Endothelial cell of umbilical vein (primary cell): Measurements from ENCODE around the gene CCR8. TPM values are rescaled to one million over a fixed set of nuclear protein-coding genes. Genes with fewer than 3 reads are reported as not detected.

Experiments
- BruUV-seq: library from RNA; stranded (reverse); fragments of 400-500 nt; replicated peaks from 2 replicates; lab custom pipeline; 2021; lab: Mats Ljungman, UMichigan
- CTCF ChIA-PET: fragments of 300-600, 350-600 bp; sonication (Branson Sonifier 250); formaldehyde crosslinking; loops from one replicate; lab custom pipeline; 2021; ENCODE audit warnings: antibody characterized with exemption, inconsistent platforms; lab: Charles Lee
- POLR2A ChIA-PET: fragments of 300-600, 350-600 bp; sonication (Branson Sonifier 250); formaldehyde crosslinking; loops from one replicate; lab custom pipeline; 2021; ENCODE audit warnings: antibody characterized with exemption, inconsistent platforms; lab: Charles Lee
- DNase-seq: peaks from one replicate; pipeline ENCODE4 v3.0.0-alpha.2; 2011; ENCODE audit warnings: low read depth, low spot score
- FAIRE-seq: peaks from 2 replicates; lab custom pipeline; 2011; peaks lifted over from hg19 to GRCh38; lab: Jason Lieb, UNC
- H2AFZ ChIP-seq: 2 replicates; pipeline ENCODE4 v1.6.0; 2012; ENCODE audit warnings: low read depth, low read length, control low read depth, inconsistent platforms
- H3K27ac ChIP-seq: 2 replicates; pipeline ENCODE4 v1.5.1; 2011; ENCODE audit warnings: low read depth, mild to moderate bottlenecking, control low read depth, low read length, moderate library complexity; ENCODE audit not compliant: insufficient read depth
- H3K27me3 ChIP-seq, 2 experiments: 2 replicates each; pipeline versions ENCODE4 v1.6.0 to v1.6.1; 2011; ENCODE audit warnings: low read length in 2 of 2, mixed read lengths in 1 of 2; ENCODE audit not compliant: control insufficient read depth in 2 of 2, insufficient read depth in 2 of 2
- H3K36me3 ChIP-seq, 2 experiments: 2 replicates in 1 of 2; 3 replicates in 1 of 2; pipeline ENCODE4 v1.5.1; 2011; ENCODE audit warnings: low read length in 2 of 2, mild to moderate bottlenecking in 1 of 2, moderate library complexity in 1 of 2; ENCODE audit not compliant: control insufficient read depth in 2 of 2, insufficient read depth in 2 of 2; ENCODE audit errors: extremely low read depth in 1 of 2
- H3K4me1 ChIP-seq: 3 replicates; pipeline ENCODE4 v1.5.1; 2011; ENCODE audit warnings: mild to moderate bottlenecking, low read length; ENCODE audit not compliant: control insufficient read depth, insufficient read depth; ENCODE audit errors: extremely low read depth
- H3K4me2 ChIP-seq: 2 replicates; pipeline ENCODE4 v1.6.1; 2011; ENCODE audit warnings: low read length, control low read depth, mixed read lengths; ENCODE audit not compliant: insufficient read depth
- H3K4me3 ChIP-seq, 3 experiments: fragments of 200-600 bp in 1 of 3; sonication (generic), shearing (Covaris generic) in 1 of 3; replicated peaks in 1 of 3; 2 replicates each; pipeline ENCODE4 v1.5.1; 2011 to 2016; ENCODE audit warnings: control low read depth in 3 of 3, low read length in 3 of 3, mild to moderate bottlenecking in 2 of 3, inconsistent platforms in 1 of 3, low read depth in 1 of 3, moderate library complexity in 1 of 3; ENCODE audit not compliant: insufficient read depth in 1 of 3
- H3K79me2 ChIP-seq: 2 replicates; pipeline ENCODE4 v1.6.0; 2012; ENCODE audit warnings: low read length, inconsistent platforms; ENCODE audit not compliant: control insufficient read depth, insufficient read depth
- H3K9ac ChIP-seq: replicated peaks from 2 replicates; pipeline ENCODE3; 2011; ENCODE audit warnings: low read length, control low read depth; ENCODE audit not compliant: insufficient read depth; ENCODE audit errors: extremely low read depth
- H3K9me1 ChIP-seq: replicated peaks from 3 replicates; pipeline ENCODE4 v1.6.0; 2011; ENCODE audit warnings: mild to moderate bottlenecking, low read length; ENCODE audit not compliant: control insufficient read depth, insufficient read depth; ENCODE audit errors: extremely low read depth
- H3K9me3 ChIP-seq: replicated peaks from 2 replicates; pipeline ENCODE4 v1.5.1; 2012; ENCODE audit warnings: low read length, inconsistent platforms; ENCODE audit not compliant: control insufficient read depth, insufficient read depth
- H4K20me1 ChIP-seq: replicated peaks from 2 replicates; pipeline ENCODE3; 2011; ENCODE audit warnings: mild to moderate bottlenecking, low read length; ENCODE audit not compliant: control insufficient read depth, insufficient read depth; ENCODE audit errors: extremely low read depth
- EZH2 ChIP-seq: IDR thresholded peaks from 2 replicates; pipeline ENCODE4 v1.6.1; 2012; ENCODE audit warnings: borderline replicate concordance, low read depth, mild to moderate bottlenecking, moderate library complexity, low read length, inconsistent platforms; ENCODE audit not compliant: severe bottlenecking
- FOS ChIP-seq: IDR thresholded peaks from 2 replicates; pipeline ENCODE4 v1.6.1; 2011; ENCODE audit warnings: mild to moderate bottlenecking, low read length, moderate library complexity, borderline replicate concordance; ENCODE audit not compliant: insufficient read depth
- GATA2 ChIP-seq: IDR thresholded peaks from 2 replicates; pipeline ENCODE4 v1.7.0; 2011; ENCODE audit warnings: low read depth, mild to moderate bottlenecking, moderate library complexity, mixed read lengths, low read length; ENCODE audit not compliant: insufficient read length, insufficient read depth
- JUN ChIP-seq: IDR thresholded peaks from 2 replicates; pipeline ENCODE4 v1.6.1; 2011; ENCODE audit warnings: borderline replicate concordance, low read depth; ENCODE audit not compliant: insufficient read length, insufficient read depth
- MYC ChIP-seq: IDR thresholded peaks from one replicate; pipeline ENCODE4 v1.6.1; 2011; ENCODE audit warnings: mild to moderate bottlenecking, low read depth, low read length
- POLR2A ChIP-seq: IDR thresholded peaks from 2 replicates; pipeline ENCODE4 v1.6.1; 2012; ENCODE audit warnings: low read depth, mild to moderate bottlenecking, control low read depth, low read length
- POLR2AphosphoS5 ChIP-seq: IDR thresholded peaks from 2 replicates; pipeline ENCODE4 v1.6.1; 2012; ENCODE audit warnings: low read depth, mild to moderate bottlenecking, control low read depth, low read length, moderate library complexity; ENCODE audit not compliant: insufficient read depth
- dilution Hi-C: fragments of 300-500 bp; cut with MboI; formaldehyde crosslinking; loops from one replicate; pipeline ENCODE4 v1.15.0; 2019; ENCODE audit warnings: low sequenced_read_pairs; ENCODE audit not compliant: extremely low pct_ligation_motif_present
- intact Hi-C: fragments of 100-400 bp; cut with micrococcal nuclease; formaldehyde crosslinking; loops from one replicate; pipeline ENCODE4 v1.10.0; 2022
- polyA plus RNA-seq, 4 experiments: library from polyadenylated mRNA; depleted of rRNA in 3 of 4; stranded (reverse) in 3 of 4; unstranded in 1 of 4; fragments of >200 nt; gene quantifications; 2 replicates each; pipeline versions ENCODE4 v1.2.1 to v1.2.3, GENCODE V29; 2011 to 2012; ENCODE audit warnings: missing spikeins in 1 of 4
- total RNA-seq: library from RNA; stranded (reverse); gene quantifications from 2 replicates; pipeline ENCODE4 v1.2.3, GENCODE V29; 2021
- TF ChIP-seq, protein P1 (sequence below): IDR thresholded peaks from 2 replicates; pipeline ENCODE4 v1.6.1; 2011; ENCODE audit not compliant: insufficient read depth, insufficient read length
- TF ChIP-seq, protein P2 (sequence below), 2 donors: IDR thresholded peaks; 1 replicate in 1 of 2; 2 replicates in 1 of 2; pipeline ENCODE4 v1.5.1; 2011; ENCODE audit warnings: low read length in 2 of 2, mild to moderate bottlenecking in 2 of 2, moderate library complexity in 2 of 2, control low read depth in 1 of 2, inconsistent platforms in 1 of 2, low read depth in 1 of 2; ENCODE audit not compliant: insufficient read depth in 1 of 2; ENCODE audit errors: extremely low read depth in 1 of 2

The CCR8 gene
- total and polyA plus RNA-seq, 2 donors (not counting 3 experiments of a cell fraction or from before 2014, with no cell fraction given): not detected

DNA sequence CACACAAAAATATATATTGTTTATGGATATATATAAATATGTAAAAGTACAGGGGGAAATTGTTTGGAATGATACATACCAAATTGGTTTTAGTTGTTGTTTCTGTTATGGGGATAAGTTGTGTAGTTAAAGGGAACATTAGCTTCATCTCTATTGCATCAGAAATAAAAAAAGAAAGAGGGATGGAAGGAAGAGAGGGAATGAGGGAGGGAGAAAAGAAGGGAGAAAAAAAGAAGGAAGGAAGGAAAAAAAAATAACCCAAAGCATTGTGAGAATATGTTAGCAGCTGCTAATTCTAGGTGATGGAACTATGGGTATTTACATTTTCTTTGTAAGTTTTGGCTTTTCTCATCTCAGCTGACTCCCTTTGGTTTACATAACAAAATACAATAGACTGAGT lies 1.3 kb downstream of the CCR8 start:
- Histone ChIP-seq H3K4me3 (no peak overlapping the region), H3K9ac (no peak overlapping the region), H3K36me3 (no peaks in the 10 kb centered on the region), H3K79me2 (no peaks in the 10 kb centered on the region), H3K4me1 (no peaks in the 10 kb centered on the region), H2AFZ (no peak overlapping the region), H4K20me1 (no peaks in the 10 kb centered on the region), H3K27me3 (peaks cover 3 to 6% of the 10 kb centered on the region in 2 experiments), H3K9me1 (no peaks in the 10 kb centered on the region), H3K4me2 (no peak overlapping the region), H3K27ac (no peak overlapping the region), H3K9me3 (no peaks in the 10 kb centered on the region)
- no TSS peak for BruUV-seq
- POLR2A ChIA-PET: no interaction called here
- dilution Hi-C loops (no loop called here), intact Hi-C loops (no loop called here)
- CTCF ChIA-PET: no interaction called here
- DNase-seq (no peak), FAIRE-seq (no peak)
- TF ChIP-seq, protein P1, sequence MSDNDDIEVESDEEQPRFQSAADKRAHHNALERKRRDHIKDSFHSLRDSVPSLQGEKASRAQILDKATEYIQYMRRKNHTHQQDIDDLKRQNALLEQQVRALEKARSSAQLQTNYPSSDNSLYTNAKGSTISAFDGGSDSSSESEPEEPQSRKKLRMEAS: no peak
- TF ChIP-seq POLR2A (no peak), MYC (no peak), POLR2AphosphoS5 (no peak), GATA2 (no peak), JUN (no peak), EZH2 (no peak), FOS (no peak)
- TF ChIP-seq, protein P2, sequence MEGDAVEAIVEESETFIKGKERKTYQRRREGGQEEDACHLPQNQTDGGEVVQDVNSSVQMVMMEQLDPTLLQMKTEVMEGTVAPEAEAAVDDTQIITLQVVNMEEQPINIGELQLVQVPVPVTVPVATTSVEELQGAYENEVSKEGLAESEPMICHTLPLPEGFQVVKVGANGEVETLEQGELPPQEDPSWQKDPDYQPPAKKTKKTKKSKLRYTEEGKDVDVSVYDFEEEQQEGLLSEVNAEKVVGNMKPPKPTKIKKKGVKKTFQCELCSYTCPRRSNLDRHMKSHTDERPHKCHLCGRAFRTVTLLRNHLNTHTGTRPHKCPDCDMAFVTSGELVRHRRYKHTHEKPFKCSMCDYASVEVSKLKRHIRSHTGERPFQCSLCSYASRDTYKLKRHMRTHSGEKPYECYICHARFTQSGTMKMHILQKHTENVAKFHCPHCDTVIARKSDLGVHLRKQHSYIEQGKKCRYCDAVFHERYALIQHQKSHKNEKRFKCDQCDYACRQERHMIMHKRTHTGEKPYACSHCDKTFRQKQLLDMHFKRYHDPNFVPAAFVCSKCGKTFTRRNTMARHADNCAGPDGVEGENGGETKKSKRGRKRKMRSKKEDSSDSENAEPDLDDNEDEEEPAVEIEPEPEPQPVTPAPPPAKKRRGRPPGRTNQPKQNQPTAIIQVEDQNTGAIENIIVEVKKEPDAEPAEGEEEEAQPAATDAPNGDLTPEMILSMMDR (IDR thresholded peaks at IDR 0.05; ENCODE audit: extremely low read depth in 1 of 2, insufficient read depth in 1 of 2, low read depth in 1 of 2, low read length in 2 of 2): no peak
